Keratinocyte (primary cell): Measurements from ENCODE around the gene WNT9A. TPM values are rescaled to one million over a fixed set of nuclear protein-coding genes. Genes with fewer than 3 reads are reported as not detected.

ENCODE experiments used
- DNase-seq: peaks from one replicate; pipeline ENCODE4 v3.0.0-alpha.2; 2011; ENCODE audit warnings: low read depth, missing footprints, low spot score
- FAIRE-seq: peaks from 2 replicates; lab custom pipeline; 2011; peaks lifted over from hg19 to GRCh38; lab: Jason Lieb, UNC
- H2AFZ ChIP-seq: 2 replicates; pipeline ENCODE4 v1.6.0; 2012; ENCODE audit warnings: low read length, control low read depth, inconsistent platforms; ENCODE audit not compliant: control insufficient read depth
- H3K27ac ChIP-seq: 2 replicates; pipeline ENCODE4 v1.5.1; 2011; ENCODE audit warnings: low read length; ENCODE audit not compliant: control insufficient read depth, insufficient read depth
- H3K27me3 ChIP-seq: 3 replicates; pipeline ENCODE4 v1.6.0; 2011; ENCODE audit warnings: low read length; ENCODE audit not compliant: control insufficient read depth, insufficient read depth; ENCODE audit errors: extremely low read depth
- H3K36me3 ChIP-seq, 2 experiments: 2 replicates in 1 of 2; 3 replicates in 1 of 2; pipeline ENCODE4 v1.5.1; 2011; ENCODE audit warnings: low read length in 2 of 2, mild to moderate bottlenecking in 1 of 2; ENCODE audit not compliant: control insufficient read depth in 2 of 2, insufficient read depth in 2 of 2; ENCODE audit errors: extremely low read depth in 1 of 2
- H3K4me1 ChIP-seq: 3 replicates; pipeline ENCODE4 v1.5.1; 2011; ENCODE audit warnings: low read length; ENCODE audit not compliant: control insufficient read depth, insufficient read depth; ENCODE audit errors: extremely low read depth
- H3K4me2 ChIP-seq: 3 replicates; pipeline ENCODE4 v1.6.0; 2011; ENCODE audit warnings: low read depth, low read length; ENCODE audit not compliant: control insufficient read depth, insufficient read depth; ENCODE audit errors: extremely low read depth
- H3K4me3 ChIP-seq, 3 experiments: fragments of 200-600 bp in 1 of 3; sonication (generic) in 1 of 3; 2 replicates in 2 of 3; 3 replicates in 1 of 3; pipeline ENCODE4 v1.5.1; 2011 to 2016; ENCODE audit warnings: low read length in 3 of 3, mild to moderate bottlenecking in 3 of 3, control low read depth in 2 of 3, inconsistent platforms in 1 of 3, low read depth in 1 of 3, mixed read lengths in 1 of 3, mixed run types in 1 of 3, moderate library complexity in 1 of 3; ENCODE audit not compliant: control insufficient read depth in 2 of 3, insufficient read depth in 2 of 3; ENCODE audit errors: extremely low read depth in 1 of 3
- H3K79me2 ChIP-seq: 2 replicates; pipeline ENCODE4 v1.6.0; 2012; ENCODE audit warnings: low read length; ENCODE audit not compliant: control insufficient read depth, insufficient read depth
- H3K9ac ChIP-seq: 3 replicates; pipeline ENCODE4 v1.6.0; 2011; ENCODE audit warnings: low read length; ENCODE audit not compliant: control insufficient read depth, insufficient read depth; ENCODE audit errors: extremely low read depth
- H3K9me1 ChIP-seq: 3 replicates; pipeline ENCODE4 v1.6.0; 2011; ENCODE audit warnings: low read length; ENCODE audit not compliant: control insufficient read depth, insufficient read depth; ENCODE audit errors: extremely low read depth
- H3K9me3 ChIP-seq: 2 replicates; pipeline ENCODE4 v1.5.1; 2012; ENCODE audit warnings: low read depth, low read length; ENCODE audit not compliant: control insufficient read depth
- H4K20me1 ChIP-seq: 3 replicates; pipeline ENCODE4 v1.6.0; 2011; ENCODE audit warnings: low read length; ENCODE audit not compliant: control insufficient read depth, insufficient read depth; ENCODE audit errors: extremely low read depth
- EZH2 ChIP-seq: IDR thresholded peaks from one replicate; pipeline ENCODE4 v1.6.1; 2012; ENCODE audit warnings: inconsistent platforms, mild to moderate bottlenecking, low read length, moderate library complexity
- dilution Hi-C: fragments of 300-500 bp; cut with MboI; formaldehyde crosslinking; loops from one replicate; pipeline ENCODE4 v1.7.0; 2020; ENCODE audit warnings: low sequenced_read_pairs; ENCODE audit not compliant: extremely low pct_ligation_motif_present
- polyA plus RNA-seq, 5 experiments: library from polyadenylated mRNA; depleted of rRNA in 3 of 5; stranded (reverse) in 3 of 5; stranded (forward) in 1 of 5; unstranded in 1 of 5; fragments of >200 nt; gene quantifications; 1 replicate in 1 of 5; 2 replicates in 3 of 5; 3 replicates in 1 of 5; pipeline versions ENCODE4 v1.2.1 to v1.2.3, GENCODE V29; 2011 to 2012; ENCODE audit warnings: missing spikeins in 2 of 5, low read depth in 1 of 5, low replicate concordance in 1 of 5
- TF ChIP-seq, protein P1 (sequence below), 3 experiments: IDR thresholded peaks in 1 of 3; conservative IDR thresholded peaks in 1 of 3; optimal IDR thresholded peaks in 1 of 3; 2 replicates in 2 of 3; 3 replicates in 1 of 3; pipeline versions ENCODE3 to v1.5.1; 2011; ENCODE audit warnings: low read length in 3 of 3, mild to moderate bottlenecking in 3 of 3, moderate library complexity in 2 of 3, control low read depth in 1 of 3, inconsistent platforms in 1 of 3; ENCODE audit not compliant: insufficient read depth in 2 of 3; ENCODE audit errors: extremely low read depth in 1 of 3

Gene WNT9A
- polyA plus RNA-seq, 1 donor (not counting 4 experiments of a cell fraction or from before 2014, with no cell fraction given) = 1.7 TPM

DNA sequence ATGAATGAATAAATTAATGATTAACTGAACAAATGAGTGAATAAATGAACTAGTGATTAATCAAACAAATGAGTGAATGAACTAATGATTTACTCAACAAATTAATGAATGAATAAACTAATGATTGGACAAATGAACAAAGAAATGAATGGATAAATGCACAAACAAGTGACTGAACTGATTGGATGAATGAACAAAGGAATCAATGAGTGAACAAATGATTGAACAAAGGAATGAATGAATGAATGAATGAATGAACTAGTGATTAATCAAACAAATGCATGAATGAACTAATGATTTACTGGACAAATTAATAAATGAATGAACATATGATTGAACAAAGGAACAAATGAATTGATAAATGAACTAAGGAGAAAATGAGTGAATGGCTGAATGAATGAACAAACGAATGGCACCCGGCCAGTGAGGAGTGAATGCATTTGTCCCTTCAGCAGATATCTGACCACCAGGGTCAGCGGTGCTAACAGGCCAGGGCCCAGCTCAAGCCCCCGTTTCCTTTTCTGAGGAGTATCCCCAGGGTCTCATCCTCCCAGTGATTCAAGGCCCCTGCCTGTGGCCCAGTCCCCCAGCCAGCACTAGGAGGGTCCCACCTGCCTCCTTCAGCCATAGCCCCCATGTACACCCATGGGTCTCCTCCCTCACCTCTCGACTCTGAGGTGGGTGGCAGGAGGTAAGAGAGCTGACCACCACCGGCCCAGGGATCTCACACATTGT is 49.9 kb downstream of the WNT9A start:
- DNase-seq (no peak), FAIRE-seq (no peak)
- H3K4me2 ChIP-seq = no peak overlapping the region
- TF ChIP-seq, protein P1, sequence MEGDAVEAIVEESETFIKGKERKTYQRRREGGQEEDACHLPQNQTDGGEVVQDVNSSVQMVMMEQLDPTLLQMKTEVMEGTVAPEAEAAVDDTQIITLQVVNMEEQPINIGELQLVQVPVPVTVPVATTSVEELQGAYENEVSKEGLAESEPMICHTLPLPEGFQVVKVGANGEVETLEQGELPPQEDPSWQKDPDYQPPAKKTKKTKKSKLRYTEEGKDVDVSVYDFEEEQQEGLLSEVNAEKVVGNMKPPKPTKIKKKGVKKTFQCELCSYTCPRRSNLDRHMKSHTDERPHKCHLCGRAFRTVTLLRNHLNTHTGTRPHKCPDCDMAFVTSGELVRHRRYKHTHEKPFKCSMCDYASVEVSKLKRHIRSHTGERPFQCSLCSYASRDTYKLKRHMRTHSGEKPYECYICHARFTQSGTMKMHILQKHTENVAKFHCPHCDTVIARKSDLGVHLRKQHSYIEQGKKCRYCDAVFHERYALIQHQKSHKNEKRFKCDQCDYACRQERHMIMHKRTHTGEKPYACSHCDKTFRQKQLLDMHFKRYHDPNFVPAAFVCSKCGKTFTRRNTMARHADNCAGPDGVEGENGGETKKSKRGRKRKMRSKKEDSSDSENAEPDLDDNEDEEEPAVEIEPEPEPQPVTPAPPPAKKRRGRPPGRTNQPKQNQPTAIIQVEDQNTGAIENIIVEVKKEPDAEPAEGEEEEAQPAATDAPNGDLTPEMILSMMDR (optimal IDR thresholded peaks at IDR 0.05 in 1 of 3, IDR thresholded peaks at IDR 0.05 in 1 of 3, conservative IDR thresholded peaks at IDR 0.05 in 1 of 3; ENCODE audit: extremely low read depth in 1 of 3, insufficient read depth in 2 of 3, low read length in 3 of 3) = no peak
- no peak for TF ChIP-seq EZH2
- dilution Hi-C loops = no loop called here
- no peaks in the 10 kb centered on the region for H3K9me3 ChIP-seq
- peaks cover 3% of the 10 kb centered on the region for H3K4me1 ChIP-seq
- H3K36me3 ChIP-seq = no peaks in the 10 kb centered on the region
- H3K27ac ChIP-seq = no peak overlapping the region
- H3K4me3 ChIP-seq = no peak overlapping the region
- H3K79me2 ChIP-seq = no peaks in the 10 kb centered on the region
- H3K9ac ChIP-seq = no peak overlapping the region
- no peaks in the 10 kb centered on the region for H4K20me1 ChIP-seq
- no peak overlapping the region for H2AFZ ChIP-seq
- H3K27me3 ChIP-seq = peaks cover 9% of the 10 kb centered on the region
- H3K9me1 ChIP-seq = no peaks in the 10 kb centered on the region

DNA sequence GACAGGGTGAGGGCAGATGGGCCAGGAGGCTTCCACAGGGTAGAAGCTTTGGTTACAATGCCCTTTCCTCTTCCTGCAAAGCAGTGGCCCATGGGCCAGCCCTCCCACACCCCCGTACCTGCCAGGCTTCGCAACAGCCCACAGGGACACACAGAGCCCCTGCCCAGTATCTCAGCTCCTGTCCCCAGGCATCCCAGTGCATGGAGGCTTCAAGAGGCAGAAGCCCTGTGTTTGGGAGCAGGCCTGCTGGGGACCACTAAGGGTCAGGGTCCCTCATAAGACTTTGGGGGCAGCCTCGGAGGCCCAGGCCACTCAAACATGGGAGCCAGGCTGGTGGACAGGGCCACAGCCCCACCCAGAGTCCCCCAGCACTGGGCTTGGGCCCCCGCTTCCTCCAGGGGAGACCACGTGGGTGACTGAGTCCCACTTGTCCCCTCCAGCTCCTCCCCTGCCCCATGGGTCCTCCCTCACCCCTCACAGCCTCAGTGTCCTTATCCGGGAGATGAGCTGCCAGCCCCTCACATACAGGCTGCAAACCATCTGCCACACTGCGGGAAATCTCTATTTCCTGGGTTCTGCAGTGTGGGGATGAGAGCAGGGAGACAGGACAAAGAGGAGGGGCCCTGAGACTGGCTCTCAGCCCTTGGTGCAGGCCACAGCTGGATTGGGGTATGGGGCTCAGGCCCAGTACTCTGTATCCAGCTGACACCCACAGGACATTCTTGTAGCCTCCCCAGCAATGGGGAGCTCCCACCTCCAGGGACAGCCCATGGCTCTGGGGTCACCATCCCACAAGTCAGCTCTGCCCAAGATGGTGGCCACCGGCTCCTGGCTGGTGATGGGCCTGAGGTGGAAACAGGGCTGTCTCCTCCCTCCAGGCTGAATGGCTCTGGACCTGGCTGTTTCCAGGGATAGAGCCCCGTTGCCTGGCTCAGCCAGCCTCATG is 50.7 kb downstream of the WNT9A start:
- DNase-seq = no peak
- no peaks in the 10 kb centered on the region for H3K9me1 ChIP-seq
- TF ChIP-seq EZH2 = no peak
- TF ChIP-seq, protein P1 (optimal IDR thresholded peaks at IDR 0.05 in 1 of 3, IDR thresholded peaks at IDR 0.05 in 1 of 3, conservative IDR thresholded peaks at IDR 0.05 in 1 of 3; ENCODE audit: extremely low read depth in 1 of 3, insufficient read depth in 2 of 3, low read length in 3 of 3) = no peak
- no peaks in the 10 kb centered on the region for H3K9me3 ChIP-seq
- no peak overlapping the region for H3K9ac ChIP-seq
- no peaks in the 10 kb centered on the region for H4K20me1 ChIP-seq
- no peaks in the 10 kb centered on the region for H3K79me2 ChIP-seq
- FAIRE-seq = no peak
- no peak overlapping the region for H3K4me2 ChIP-seq
- dilution Hi-C loops = no loop called here
- no peak overlapping the region for H3K27ac ChIP-seq
- no peak overlapping the region for H3K4me3 ChIP-seq
- no peaks in the 10 kb centered on the region for H3K36me3 ChIP-seq
- no peak overlapping the region for H2AFZ ChIP-seq
- peaks cover 9% of the 10 kb centered on the region for H3K27me3 ChIP-seq
- peaks cover 3% of the 10 kb centered on the region for H3K4me1 ChIP-seq
